Measurements from ENCODE around the gene MYO16. TPM values are rescaled to one million over a fixed set of nuclear protein-coding genes. Genes with fewer than 3 reads are reported as not detected.

Gene MYO16
- total RNA-seq, 1 donor, result not detected

GRCh38 chr13:109007946-109008345 is 378.5 kb downstream of the MYO16 start:
- no peaks in the 10 kb centered on the region for H4K20me1 ChIP-seq (ENCODE audit: insufficient read depth, low read length)
- H3K27me3 ChIP-seq (ENCODE audit: insufficient read depth, low read length), result no peaks in the 10 kb centered on the region
- no peaks in the 10 kb centered on the region for H3K36me3 ChIP-seq (ENCODE audit: insufficient read depth, low read length)
- no peaks in the 10 kb centered on the region for H3K4me1 ChIP-seq (ENCODE audit: insufficient read depth, low read length)
- no peak overlapping the region for H3K4me3 ChIP-seq (ENCODE audit: insufficient read depth, low read length)
- no peak overlapping the region for H3K27ac ChIP-seq (ENCODE audit: low read depth, low read length)
- no peak for TF ChIP-seq CTCF (IDR thresholded peaks at IDR 0.05; ENCODE audit: extremely low read depth, low read depth, low read length)
- H3K79me2 ChIP-seq (ENCODE audit: insufficient read depth, low read length), result no peaks in the 10 kb centered on the region
- no peak overlapping the region for H2AFZ ChIP-seq (ENCODE audit: low read length)
- H3K4me2 ChIP-seq (ENCODE audit: insufficient read depth, low read length), result no peak overlapping the region
- H3K9me3 ChIP-seq (ENCODE audit: low read depth, low read length), result no peaks in the 10 kb centered on the region
- DNase-seq (ENCODE audit: insufficient read length, low spot score, missing footprints), result no peak

- H3K27me3 ChIP-seq (ENCODE audit: insufficient read depth, low read length), result no peaks in the 10 kb centered on the region
- H3K4me1 ChIP-seq (ENCODE audit: insufficient read depth, low read length), result no peaks in the 10 kb centered on the region
- no peak overlapping the region for H3K4me3 ChIP-seq (ENCODE audit: insufficient read depth, low read length)
- no peaks in the 10 kb centered on the region for H3K9me3 ChIP-seq (ENCODE audit: low read depth, low read length)
- H3K27ac ChIP-seq (ENCODE audit: low read depth, low read length), result no peak overlapping the region
- no peaks in the 10 kb centered on the region for H3K36me3 ChIP-seq (ENCODE audit: insufficient read depth, low read length)
- H3K4me2 ChIP-seq (ENCODE audit: insufficient read depth, low read length), result no peak overlapping the region
- H3K79me2 ChIP-seq (ENCODE audit: insufficient read depth, low read length), result no peaks in the 10 kb centered on the region
- H2AFZ ChIP-seq (ENCODE audit: low read length), result no peak overlapping the region
- DNase-seq (ENCODE audit: insufficient read length, low spot score, missing footprints), result peak; percentile 32
- TF ChIP-seq CTCF (IDR thresholded peaks at IDR 0.05; ENCODE audit: extremely low read depth, low read depth, low read length), result no peak
- no peaks in the 10 kb centered on the region for H4K20me1 ChIP-seq (ENCODE audit: insufficient read depth, low read length)
Observed at GRCh38 chr13:109009756-109010155, 380.3 kb downstream of the MYO16 start.

- no peak overlapping the region for H3K27ac ChIP-seq (ENCODE audit: low read depth, low read length)
- H3K79me2 ChIP-seq (ENCODE audit: insufficient read depth, low read length), result no peaks in the 10 kb centered on the region
- H3K9me3 ChIP-seq (ENCODE audit: low read depth, low read length), result no peaks in the 10 kb centered on the region
- no peak for DNase-seq (ENCODE audit: insufficient read length, low spot score, missing footprints)
- H3K4me2 ChIP-seq (ENCODE audit: insufficient read depth, low read length), result no peak overlapping the region
- no peak for TF ChIP-seq CTCF (IDR thresholded peaks at IDR 0.05; ENCODE audit: extremely low read depth, low read depth, low read length)
- H3K27me3 ChIP-seq (ENCODE audit: insufficient read depth, low read length), result no peaks in the 10 kb centered on the region
- H2AFZ ChIP-seq (ENCODE audit: low read length), result no peak overlapping the region
- H3K4me1 ChIP-seq (ENCODE audit: insufficient read depth, low read length), result no peaks in the 10 kb centered on the region
- H4K20me1 ChIP-seq (ENCODE audit: insufficient read depth, low read length), result no peaks in the 10 kb centered on the region
- H3K4me3 ChIP-seq (ENCODE audit: insufficient read depth, low read length), result no peak overlapping the region
- no peaks in the 10 kb centered on the region for H3K36me3 ChIP-seq (ENCODE audit: insufficient read depth, low read length)
Observed at GRCh38 chr13:109010912-109011311, 381.5 kb downstream of the MYO16 start.

GRCh38 chr13:109012115-109012514 is 382.7 kb downstream of the MYO16 start:
- no peaks in the 10 kb centered on the region for H3K36me3 ChIP-seq (ENCODE audit: insufficient read depth, low read length)
- H3K79me2 ChIP-seq (ENCODE audit: insufficient read depth, low read length), result no peaks in the 10 kb centered on the region
- no peaks in the 10 kb centered on the region for H3K27me3 ChIP-seq (ENCODE audit: insufficient read depth, low read length)
- H3K4me1 ChIP-seq (ENCODE audit: insufficient read depth, low read length), result no peaks in the 10 kb centered on the region
- no peak overlapping the region for H3K4me3 ChIP-seq (ENCODE audit: insufficient read depth, low read length)
- DNase-seq (ENCODE audit: insufficient read length, low spot score, missing footprints), result no peak
- no peak overlapping the region for H3K4me2 ChIP-seq (ENCODE audit: insufficient read depth, low read length)
- no peak for TF ChIP-seq CTCF (IDR thresholded peaks at IDR 0.05; ENCODE audit: extremely low read depth, low read depth, low read length)
- H3K9me3 ChIP-seq (ENCODE audit: low read depth, low read length), result no peaks in the 10 kb centered on the region
- H3K27ac ChIP-seq (ENCODE audit: low read depth, low read length), result no peak overlapping the region
- no peak overlapping the region for H2AFZ ChIP-seq (ENCODE audit: low read length)
- no peaks in the 10 kb centered on the region for H4K20me1 ChIP-seq (ENCODE audit: insufficient read depth, low read length)

Data from osteoblast (primary cell).